Stimulated activated CD8-positive, alpha-beta memory T cell treated with anti-CD3 and anti-CD28 coated beads, Interleukin-4, amount 100 ng/mL, for 24 hours (primary cell): ENCODE measurements around the gene AP2S1.
"Not testable (repeated sequence)": the region's sequence is repeated elsewhere in the genome, so short reads cannot be mapped to it uniquely, and the experiment has no call there.

Experiments
- DNase-seq: peaks from one replicate; pipeline ENCODE4 v3.0.0-alpha.2; 2020; ENCODE audit warnings: low read depth

AP2S1 gene

GRCh38 chr19:46850228-46851203 lies at the start of gene AP2S1:
Gene AP2S1, minus strand, starts transcription at chr19:46850846. Its CDS starts 80 bp downstream, at chr19:46850766.
- DNase-seq: peak; percentile 85

GRCh38 chr19:46900341-46900740 lies 49.7 kb upstream of the AP2S1 start:
- no peak for DNase-seq

- DNase-seq: no peak
These were observed 48.1 kb upstream of the AP2S1 start for GRCh38 chr19:46898731-46899130.

- no peak for DNase-seq
These were observed 45.6 kb upstream of the AP2S1 start for GRCh38 chr19:46896076-46896794.

- no peak for DNase-seq
These were observed 41.9 kb upstream of the AP2S1 start for GRCh38 chr19:46892252-46893179.

- DNase-seq: no peak
These were observed 40.0 kb upstream of the AP2S1 start for GRCh38 chr19:46890423-46891170.

- DNase-seq: no peak
These were observed 36.7 kb upstream of the AP2S1 start for GRCh38 chr19:46887240-46887782.

GRCh38 chr19:46886546-46887239 lies 36.0 kb upstream of the AP2S1 start:
- no peak for DNase-seq

- DNase-seq: no peak
These were observed 34.8 kb upstream of the AP2S1 start for GRCh38 chr19:46885411-46885810.

- not testable (repeated sequence) for DNase-seq
These were observed 32.1 kb upstream of the AP2S1 start for GRCh38 chr19:46882751-46883150.

GRCh38 chr19:46882034-46882433 lies 31.4 kb upstream of the AP2S1 start:
- no peak for DNase-seq

GRCh38 chr19:46881092-46881491 lies 30.4 kb upstream of the AP2S1 start:
- no peak for DNase-seq

- DNase-seq: no peak
These were observed 29.8 kb upstream of the AP2S1 start for GRCh38 chr19:46880431-46880830.

- no peak for DNase-seq
These were observed 28.1 kb upstream of the AP2S1 start for GRCh38 chr19:46878613-46879375.

- DNase-seq: no peak
These were observed 25.0 kb upstream of the AP2S1 start for GRCh38 chr19:46875657-46876056.

GRCh38 chr19:46875234-46875633 lies 24.6 kb upstream of the AP2S1 start:
- no peak for DNase-seq

- DNase-seq: no peak
These were observed 22.3 kb upstream of the AP2S1 start for GRCh38 chr19:46872967-46873366.

GRCh38 chr19:46871173-46871572 lies 20.5 kb upstream of the AP2S1 start:
- DNase-seq: not testable (repeated sequence)

- DNase-seq: no peak
These were observed 17.6 kb upstream of the AP2S1 start for GRCh38 chr19:46868025-46868802.
